IMR-90 (cell line): ENCODE results near the gene CCNI. TPM values are rescaled to one million over a fixed set of nuclear protein-coding genes. Genes with fewer than 3 reads are reported as not detected.

Source experiments
- ATAC-seq: fragments of 200-7000 bp; cut with Tn5 transposase; 2 replicates; pipeline ENCODE4 v1.9.1; 2020; ENCODE audit warnings: low read depth, mild to moderate bottlenecking, moderate library complexity
- BruUV-seq: library from RNA; stranded (reverse); fragments of 400-500 nt; replicated peaks from 2 replicates; lab custom pipeline; 2021; lab: Mats Ljungman, UMichigan
- CTCF ChIA-PET: fragments of 300-600 bp; formaldehyde crosslinking; extraction: SDS; loops from one replicate; lab custom pipeline; 2021; ENCODE audit warnings: antibody characterized with exemption; lab: Yijun Ruan, JAX
- POLR2A ChIA-PET: fragments of 300-600 bp; sonication (Branson Sonifier 250); formaldehyde crosslinking; loops from one replicate; lab custom pipeline; 2022; ENCODE audit warnings: antibody characterized with exemption; ENCODE audit not compliant: unreplicated experiment; lab: Charles Lee
- DNase-seq: peaks from one replicate; pipeline ENCODE4 v3.0.0; 2013
- H2AFZ ChIP-seq: replicated peaks from 2 replicates; pipeline ENCODE3; 2013; ENCODE audit warnings: low read length, mild to moderate bottlenecking; ENCODE audit not compliant: poor library complexity
- H2AK5ac ChIP-seq: 2 replicates; pipeline ENCODE4 v1.6.1; 2013; ENCODE audit warnings: low read depth, low read length, inconsistent platforms
- H2AK9ac ChIP-seq: replicated peaks from 2 replicates; pipeline ENCODE3; 2013; ENCODE audit warnings: mild to moderate bottlenecking, low read depth, low read length, moderate library complexity; ENCODE audit not compliant: poor library complexity
- H2BK120ac ChIP-seq: 2 replicates; pipeline ENCODE4 v1.6.1; 2013; ENCODE audit warnings: low read depth, low read length, inconsistent platforms
- H2BK15ac ChIP-seq: 3 replicates; pipeline ENCODE4 v1.6.1; 2013; ENCODE audit warnings: low read depth, low read length, inconsistent platforms
- H2BK20ac ChIP-seq: 2 replicates; pipeline ENCODE4 v1.6.1; 2013; ENCODE audit warnings: low read depth, mild to moderate bottlenecking, inconsistent platforms, low read length, moderate library complexity
- H2BK5ac ChIP-seq: 2 replicates; pipeline ENCODE4 v1.6.1; 2013; ENCODE audit warnings: mild to moderate bottlenecking, low read depth, low read length, inconsistent platforms; ENCODE audit not compliant: poor library complexity, severe bottlenecking
- H3K14ac ChIP-seq: replicated peaks from 2 replicates; pipeline ENCODE4 v1.6.1; 2013; ENCODE audit warnings: low read depth, low read length, inconsistent platforms
- H3K18ac ChIP-seq: 2 replicates; pipeline ENCODE4 v1.6.1; 2013; ENCODE audit warnings: low read depth, low read length, control low read depth
- H3K23ac ChIP-seq: 2 replicates; pipeline ENCODE4 v1.6.1; 2013; ENCODE audit warnings: low read depth, low read length, inconsistent platforms
- H3K27ac ChIP-seq: 2 replicates; pipeline ENCODE4 v1.5.1; 2013; ENCODE audit warnings: mild to moderate bottlenecking, control low read depth, low read length; ENCODE audit not compliant: insufficient read depth
- H3K27me3 ChIP-seq: 2 replicates; pipeline ENCODE4 v1.6.1; 2013; ENCODE audit warnings: low read length; ENCODE audit not compliant: control insufficient read depth, insufficient read depth
- H3K36me3 ChIP-seq: 2 replicates; pipeline ENCODE4 v1.6.1; 2013; ENCODE audit warnings: low read length, mixed read lengths; ENCODE audit not compliant: control insufficient read depth, insufficient read depth
- H3K4ac ChIP-seq: 2 replicates; pipeline ENCODE4 v1.6.1; 2013; ENCODE audit warnings: low read depth, low read length, inconsistent platforms
- H3K4me1 ChIP-seq: 2 replicates; pipeline ENCODE4 v1.6.1; 2013; ENCODE audit warnings: low read length, mixed read lengths; ENCODE audit not compliant: control insufficient read depth, insufficient read depth
- H3K4me2 ChIP-seq: 2 replicates; pipeline ENCODE4 v1.6.1; 2013; ENCODE audit warnings: low read depth, mild to moderate bottlenecking, control low read depth, low read length, moderate library complexity
- H3K4me3 ChIP-seq: 2 replicates; pipeline ENCODE4 v1.5.1; 2013; ENCODE audit warnings: low read depth, mild to moderate bottlenecking, control low read depth, low read length, moderate library complexity; ENCODE audit not compliant: insufficient read depth
- H3K56ac ChIP-seq: 2 replicates; pipeline ENCODE4 v1.6.1; 2013; ENCODE audit warnings: low read length, inconsistent platforms; ENCODE audit not compliant: insufficient read depth; ENCODE audit errors: extremely low read depth
- H3K79me1 ChIP-seq, 2 experiments: 2 replicates each; pipeline ENCODE4 v1.6.1; 2013; ENCODE audit warnings: low read length in 2 of 2, inconsistent platforms in 1 of 2, low read depth in 1 of 2
- H3K9ac ChIP-seq: 2 replicates; pipeline ENCODE4 v1.6.1; 2013; ENCODE audit warnings: low read depth, low read length, control low read depth
- H3K9me1 ChIP-seq: 2 replicates; pipeline ENCODE4 v1.6.1; 2013; ENCODE audit warnings: low read length, inconsistent platforms; ENCODE audit not compliant: insufficient read depth
- H3K9me3 ChIP-seq: 2 replicates; pipeline ENCODE4 v1.6.1; 2013; ENCODE audit warnings: low read length; ENCODE audit not compliant: control insufficient read depth, insufficient read depth
- H4K20me1 ChIP-seq: 2 replicates; pipeline ENCODE4 v1.6.1; 2013; ENCODE audit warnings: low read length, inconsistent platforms; ENCODE audit not compliant: insufficient read depth
- H4K5ac ChIP-seq: 2 replicates; pipeline ENCODE4 v1.6.1; 2013; ENCODE audit warnings: mild to moderate bottlenecking, low read depth, low read length, control low read depth
- H4K8ac ChIP-seq, 2 experiments: 2 replicates each; pipeline ENCODE4 v1.6.1; 2013; ENCODE audit warnings: low read depth in 2 of 2, low read length in 2 of 2, control low read depth in 1 of 2, inconsistent platforms in 1 of 2
- H4K91ac ChIP-seq: 2 replicates; pipeline ENCODE4 v1.6.1; 2013; ENCODE audit warnings: low read depth, low read length, inconsistent platforms; ENCODE audit not compliant: insufficient read depth
- CEBPB ChIP-seq: IDR thresholded peaks from 2 replicates; pipeline ENCODE4 v1.6.1; 2012; ENCODE audit warnings: low read depth, low read length, improper control_type of control experiment
- FOS ChIP-seq: fragments of 150-350 bp; IDR thresholded peaks from 2 replicates; pipeline ENCODE4 v1.6.1; 2016; ENCODE audit warnings: low read depth, low read length
- MAFK ChIP-seq: IDR thresholded peaks from 2 replicates; pipeline ENCODE4 v1.6.1; 2012; ENCODE audit warnings: low read depth, low read length, improper control_type of control experiment
- NFE2L2 ChIP-seq: fragments of 150-350 bp; IDR thresholded peaks from 2 replicates; pipeline ENCODE4 v1.6.1; 2016; ENCODE audit warnings: low read depth, mild to moderate bottlenecking, low read length
- WGBS, 2 experiments: methylation state at CpG; one replicate each; pipeline versions ENCODE4 v1.1.5 to v1.1.7; 2013; ENCODE audit warnings: missing lambda C conversion rate in 2 of 2; ENCODE audit not compliant: insufficient read length in 1 of 2; ENCODE audit errors: extremely low coverage in 2 of 2; 5-methylcytosine and 5-hydroxymethylcytosine counted together
- dilution Hi-C: fragments of 300-500 bp; cut with HindIII; formaldehyde crosslinking; loops from one replicate; pipeline ENCODE4 v1.14.3; 2018; ENCODE audit warnings: low sequenced_read_pairs; ENCODE audit not compliant: unreplicated experiment
- in situ Hi-C: fragments of 300-500 bp; cut with MboI; formaldehyde crosslinking; loops from 3 replicates; pipeline ENCODE4 v1.14.3; 2019; ENCODE audit warnings: low sequenced_read_pairs, inconsistent platforms, mixed read lengths
- intact Hi-C: fragments of 100-400 bp; cut with micrococcal nuclease; formaldehyde crosslinking; loops from 2 replicates; pipeline ENCODE4 v1.10.0; 2022
- polyA plus RNA-seq, 3 experiments: library from polyadenylated mRNA; depleted of rRNA; stranded (reverse); fragments of >200 nt; gene quantifications; 2 replicates each; pipeline ENCODE4 v1.2.3, GENCODE V29; 2012; ENCODE audit warnings: low replicate concordance in 1 of 3
- total RNA-seq: library from RNA; depleted of rRNA; stranded (reverse); fragments of >200 nt; gene quantifications from 2 replicates; pipeline ENCODE4 v1.2.3, GENCODE V29; 2012
- TF ChIP-seq, protein P1 (sequence below): fragments of 150-350 bp; IDR thresholded peaks from 2 replicates; pipeline ENCODE4 v1.6.1; 2017; ENCODE audit warnings: mild to moderate bottlenecking, antibody characterized with exemption, low read length, low read depth

CCNI gene
- total and polyA plus RNA-seq, 2 of the 4 experiments (the other 2 are of a cell fraction): 70.1 to 100 TPM

DNA sequence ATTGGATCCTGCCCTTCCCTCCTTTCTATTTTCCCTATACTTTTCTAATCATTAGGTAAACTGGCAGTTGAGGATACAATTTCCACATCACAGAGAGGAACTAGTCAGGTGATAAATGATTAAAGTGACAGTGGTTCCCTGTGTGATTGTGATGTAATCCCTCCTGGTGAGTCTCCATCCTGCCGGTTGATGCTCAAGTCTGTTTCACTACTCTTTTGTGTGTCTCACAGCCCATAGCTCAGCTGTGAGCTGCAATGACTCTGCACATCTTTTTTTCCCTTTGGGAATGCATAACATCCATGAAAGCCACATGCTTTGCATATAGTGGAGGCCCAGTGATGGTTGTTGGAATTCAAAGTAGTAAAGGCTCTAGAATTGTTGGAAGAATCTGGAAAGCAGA, 60.4 kb downstream of the CCNI start:
- Histone ChIP-seq H2BK15ac (0 out of 3 replicates have a peak overlapping the region, but pooled peaks have one; percentile 57), H3K9me1 (peaks cover 28% of the 10 kb centered on the region), H3K79me1 (peaks cover 37 to 67% of the 10 kb centered on the region in 2 experiments), H4K20me1 (peaks cover 9% of the 10 kb centered on the region; the same call in 1 of the 2 replicates), H3K18ac (peak overlapping the region; percentile 30; the same call in 1 of the 2 replicates), H3K4me1 (peaks cover 13% of the 10 kb centered on the region), H4K5ac (no peak overlapping the region), H3K23ac (peak overlapping the region; percentile 41; the same call in 1 of the 2 replicates), H2AFZ (no peak overlapping the region), H3K27me3 (no peaks in the 10 kb centered on the region), H2BK5ac (peak overlapping the region; percentile 67), H3K4ac (no peak overlapping the region), H3K4me3 (no peak overlapping the region), H2BK120ac (no peak overlapping the region), H3K56ac (no peak overlapping the region), H3K4me2 (no peak overlapping the region), H4K8ac (peak overlapping the region in 1 of 2 experiments; percentile 24; a peak in 1 of 4 replicates), H3K9ac (no peak overlapping the region), H2AK9ac (no peak overlapping the region), H2AK5ac (no peak overlapping the region), H3K27ac (no peak overlapping the region), H3K14ac (no peak overlapping the region; the same call in 1 of the 2 replicates), H2BK20ac (no peak overlapping the region), H3K9me3 (no peaks in the 10 kb centered on the region), H3K36me3 (peaks cover 45% of the 10 kb centered on the region), H4K91ac (peak overlapping the region; percentile 50; the same call in 1 of the 2 replicates)
- ChIA-PET POLR2A (no interaction called here), CTCF (interaction anchor here (0.7 kb wide), 1 partner anchor 71 kb away, joined by 3 read pairs; no protein-coding TSS in a partner anchor)
- ATAC-seq: peak; percentile 59
- TF ChIP-seq FOS: no peak
- TF ChIP-seq CEBPB: peak; percentile 81
- peak; percentile 87 for TF ChIP-seq NFE2L2
- peak; percentile 43; the same call in 1 of the 2 replicates for TF ChIP-seq MAFK
- TF ChIP-seq, protein P1, sequence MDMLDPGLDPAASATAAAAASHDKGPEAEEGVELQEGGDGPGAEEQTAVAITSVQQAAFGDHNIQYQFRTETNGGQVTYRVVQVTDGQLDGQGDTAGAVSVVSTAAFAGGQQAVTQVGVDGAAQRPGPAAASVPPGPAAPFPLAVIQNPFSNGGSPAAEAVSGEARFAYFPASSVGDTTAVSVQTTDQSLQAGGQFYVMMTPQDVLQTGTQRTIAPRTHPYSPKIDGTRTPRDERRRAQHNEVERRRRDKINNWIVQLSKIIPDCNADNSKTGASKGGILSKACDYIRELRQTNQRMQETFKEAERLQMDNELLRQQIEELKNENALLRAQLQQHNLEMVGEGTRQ: no peak
- intact Hi-C loops: no loop called here
- no CpG with 5 or more reads among the region's 1 CpG for WGBS, 2 experiments
- dilution Hi-C loops: no loop called here
- no TSS peak for BruUV-seq
- peak; percentile 90 for DNase-seq
- in situ Hi-C loops: no loop called here
